HepG2 (cell line): ENCODE data around the gene SPNS1. TPM values are rescaled to one million over a fixed set of nuclear protein-coding genes. Genes with fewer than 3 reads are reported as not detected.

ENCODE experiments used
- ATAC-seq: fragments of 200-7000 bp; cut with Tn5 transposase; 3 replicates; pipeline ENCODE4 v1.9.1; 2020; ENCODE audit warnings: mild to moderate bottlenecking, moderate library complexity
- BruUV-seq: library from RNA; stranded (reverse); fragments of 400-500 nt; replicated peaks from 2 replicates; lab custom pipeline; 2021; lab: Mats Ljungman, UMichigan
- CTCF ChIA-PET: fragments of 300-600 bp; formaldehyde crosslinking; extraction: SDS; loops from one replicate; lab custom pipeline; 2021; ENCODE audit warnings: low total read pairs, inconsistent platforms, low intra/inter-chr PET ratio; lab: Yijun Ruan, JAX
- POLR2A ChIA-PET: fragments of 350-600 bp; sonication (Branson Sonifier 250); formaldehyde crosslinking; loops from one replicate; lab custom pipeline; 2020; ENCODE audit warnings: antibody characterized with exemption, inconsistent platforms; lab: Yijun Ruan, JAX
- DNase-seq: peaks from one replicate; pipeline ENCODE4 v3.0.0-alpha.2; 2015; ENCODE audit warnings: low spot score
- FAIRE-seq: peaks from 3 replicates; lab custom pipeline; 2011; peaks lifted over from hg19 to GRCh38; lab: Jason Lieb, UNC
- H2AFZ ChIP-seq: one replicate; pipeline ENCODE4 v1.6.1; 2011; ENCODE audit warnings: low read length, inconsistent platforms
- H3K27ac ChIP-seq: fragments of 300-600 bp; 3 replicates; pipeline ENCODE4 v1.8.0; 2011; ENCODE audit warnings: mixed run types, mild to moderate bottlenecking, mixed read lengths, low read length, inconsistent platforms; ENCODE audit not compliant: insufficient read depth; ENCODE audit errors: extremely low read length
- H3K27me3 ChIP-seq, 2 experiments: fragments of 200-600 bp in 1 of 2; 2 replicates in 1 of 2; 3 replicates in 1 of 2; pipeline versions ENCODE4 v1.6.0 to v1.8.0; 2011; ENCODE audit warnings: low read length in 2 of 2, mild to moderate bottlenecking in 2 of 2, moderate library complexity in 2 of 2, inconsistent platforms in 1 of 2; ENCODE audit not compliant: insufficient read depth in 2 of 2, control insufficient read depth in 1 of 2
- H3K36me3 ChIP-seq, 2 experiments: fragments of 200-600 bp in 1 of 2; replicated peaks in 1 of 2; 2 replicates in 1 of 2; 3 replicates in 1 of 2; pipeline versions ENCODE4 v1.5.1 to v1.8.0; 2011; ENCODE audit warnings: low read length in 2 of 2, inconsistent platforms in 1 of 2; ENCODE audit not compliant: insufficient read depth in 2 of 2, control insufficient read depth in 1 of 2
- H3K4me1 ChIP-seq: 2 replicates; pipeline ENCODE4 v1.5.1; 2012; ENCODE audit warnings: low read length, inconsistent platforms; ENCODE audit not compliant: insufficient read depth
- H3K4me2 ChIP-seq: 2 replicates; pipeline ENCODE4 v1.6.0; 2011; ENCODE audit warnings: low read depth, low read length, inconsistent platforms
- H3K4me3 ChIP-seq, 3 experiments: fragments of 200-600 bp in 1 of 3; sonication (generic), shearing (Covaris generic) in 1 of 3; replicated peaks in 1 of 3; 2 replicates each; pipeline ENCODE4 v1.5.1; 2011 to 2016; ENCODE audit warnings: low read length in 3 of 3, inconsistent platforms in 2 of 3, low read depth in 2 of 3, mild to moderate bottlenecking in 2 of 3, control low read depth in 1 of 3, mixed read lengths in 1 of 3; ENCODE audit not compliant: insufficient read depth in 1 of 3
- H3K79me2 ChIP-seq: one replicate; pipeline ENCODE4 v1.6.1; 2011; ENCODE audit warnings: low read length, inconsistent platforms; ENCODE audit not compliant: insufficient read depth
- H3K9ac ChIP-seq: 2 replicates; pipeline ENCODE4 v1.6.0; 2011; ENCODE audit warnings: mild to moderate bottlenecking, low read depth, low read length, inconsistent platforms; ENCODE audit not compliant: insufficient read depth
- H3K9me3 ChIP-seq: 2 replicates; pipeline ENCODE4 v1.5.1; 2012; ENCODE audit warnings: mild to moderate bottlenecking, low read length
- H4K20me1 ChIP-seq: 2 replicates; pipeline ENCODE4 v1.6.0; 2011; ENCODE audit warnings: inconsistent platforms, mild to moderate bottlenecking, low read length, moderate library complexity; ENCODE audit not compliant: insufficient read depth
- MED8 ChIP-seq: sonication (generic); formaldehyde crosslinking; IDR thresholded peaks from 2 replicates; pipeline ENCODE4 v1.8.1; 2023; ENCODE audit warnings: mild to moderate bottlenecking, missing genetic modification reagents; ENCODE audit not compliant: insufficient replicate concordance
- MTA3 ChIP-seq: sonication (generic); formaldehyde crosslinking; IDR thresholded peaks from 2 replicates; pipeline ENCODE4 v1.4.0; 2020; ENCODE audit warnings: missing genetic modification reagents
- ZBTB43 ChIP-seq: sonication (generic); formaldehyde crosslinking; conservative IDR thresholded peaks from 2 replicates; pipeline ENCODE4 v1.4.0; 2020; ENCODE audit warnings: missing genetic modification reagents
- ZNF296 ChIP-seq: sonication (generic); formaldehyde crosslinking; conservative IDR thresholded peaks from 2 replicates; pipeline ENCODE4 v1.5.0; 2020; ENCODE audit warnings: mild to moderate bottlenecking, missing genetic modification reagents
- ZNF543 ChIP-seq: sonication (generic); formaldehyde crosslinking; IDR thresholded peaks from 2 replicates; pipeline ENCODE4 v1.4.0; 2020; ENCODE audit warnings: mild to moderate bottlenecking, missing genetic modification reagents
- ZNF891 ChIP-seq: sonication (generic); formaldehyde crosslinking; IDR thresholded peaks from 2 replicates; pipeline ENCODE4 v1.5.0; 2020; ENCODE audit warnings: mild to moderate bottlenecking, missing genetic modification reagents
- WGBS: methylation state at CpG from one replicate; pipeline ENCODE4 v1.1.6; 2017; ENCODE audit warnings: low lambda C conversion rate; 5-methylcytosine and 5-hydroxymethylcytosine counted together
- in situ Hi-C: cut with HindIII; loops from 2 replicates; pipeline ENCODE4 v1.10.0; 2017; ENCODE audit warnings: low pct_unique_long_range_greater_than_20kb; ENCODE audit not compliant: extremely low pct_ligation_motif_present
- intact Hi-C: fragments of 100-400 bp; cut with micrococcal nuclease; formaldehyde crosslinking; loops from one replicate; pipeline ENCODE4 v1.10.0; 2022; ENCODE audit not compliant: unreplicated experiment
- polyA plus RNA-seq, 8 experiments: library from polyadenylated mRNA; depleted of rRNA in 3 of 8; stranded (reverse) in 7 of 8; unstranded in 1 of 8; fragments of >200 nt; fragmentation: Illumina TruSeq in 4 of 8; extraction: Trizol in 4 of 8; gene quantifications; 2 replicates each; pipeline versions ENCODE4 v1.2.1 to v1.2.3, GENCODE V29; 2011 to 2016; ENCODE audit warnings: low read depth in 4 of 8, missing spikeins in 1 of 8, mixed read lengths in 1 of 8; ENCODE audit not compliant: insufficient read depth in 1 of 8
- total RNA-seq, 5 experiments: library from RNA; depleted of rRNA; stranded (reverse); fragments of >200 nt; fragmentation: Illumina TruSeq; extraction: Trizol; gene quantifications; 2 replicates each; pipeline ENCODE4 v1.2.3, GENCODE V29; 2016; ENCODE audit warnings: low read depth in 1 of 5

Gene SPNS1
- total and polyA plus RNA-seq, 2 of the 13 experiments (the other 11 are each of a cell fraction or from before 2014, with no cell fraction given): 25.6 to 38.8 TPM

- ChIA-PET POLR2A (no interaction called here), CTCF (no interaction called here)
- intact Hi-C loops: no loop called here
- Histone ChIP-seq H3K4me2 (no peak overlapping the region), H3K4me1 (no peaks in the 10 kb centered on the region), H4K20me1 (no peaks in the 10 kb centered on the region; the same call in 1 of the 2 replicates), H3K9me3 (no peaks in the 10 kb centered on the region), H3K9ac (no peak overlapping the region), H3K36me3 (peaks cover 15 to 45% of the 10 kb centered on the region in 2 experiments), H3K4me3 (no peak overlapping the region), H3K27me3 (no peaks in the 10 kb centered on the region), H2AFZ (no peak overlapping the region), H3K79me2 (no peaks in the 10 kb centered on the region), H3K27ac (no peak overlapping the region)
- no peak for TF ChIP-seq MED8 (CRISPR knock-in tag)
- no peak for TF ChIP-seq ZNF296 (CRISPR knock-in tag)
- no peak for TF ChIP-seq MTA3 (CRISPR knock-in tag)
- no peak for TF ChIP-seq ZNF543 (CRISPR knock-in tag)
- no peak for TF ChIP-seq ZBTB43 (CRISPR knock-in tag)
- 0 out of 2 replicates have a peak, but pooled peaks have one; percentile 24 for TF ChIP-seq ZNF891 (CRISPR knock-in tag)
- 98% methylated on average over 11 of the region's 19 CpGs for WGBS
- no TSS peak for BruUV-seq
- in situ Hi-C loops: no loop called here
- ATAC-seq (peak; percentile 3; the same call in 2 of the 3 replicates), DNase-seq (no peak), FAIRE-seq (no peak)
Observed at GRCh38 chr16:28985211-28986041, 10.8 kb downstream of the SPNS1 start.
